WTC11 (cell line): ENCODE results near the gene CBY2.

Experiments used
- MAX ChIP-seq: sonication (generic); formaldehyde crosslinking; IDR thresholded peaks from 2 replicates; pipeline ENCODE4 v1.8.0; 2022; ENCODE audit warnings: mild to moderate bottlenecking, missing genetic modification reagents
- NR2C2 ChIP-seq: sonication (generic); formaldehyde crosslinking; IDR thresholded peaks from 2 replicates; pipeline ENCODE4 v1.8.0; 2022; ENCODE audit warnings: mild to moderate bottlenecking, missing genetic modification reagents
- SMAD3 ChIP-seq: sonication (generic); formaldehyde crosslinking; IDR thresholded peaks from 2 replicates; pipeline ENCODE4 v1.8.0; 2022; ENCODE audit warnings: missing genetic modification reagents, mild to moderate bottlenecking, borderline replicate concordance
- TF ChIP-seq, protein P1 (sequence below): sonication (generic); formaldehyde crosslinking; IDR thresholded peaks from 2 replicates; pipeline ENCODE4 v1.8.0; 2022; ENCODE audit warnings: mild to moderate bottlenecking, missing genetic modification reagents
- TF ChIP-seq, protein P2 (sequence below): fragments of 200-600 bp; IDR thresholded peaks from 2 replicates; pipeline ENCODE4 v1.8.0; 2022; ENCODE audit warnings: antibody characterized with exemption
- TF ChIP-seq, protein P3 (sequence below): sonication (generic); formaldehyde crosslinking; IDR thresholded peaks from 2 replicates; pipeline ENCODE4 v1.8.0; 2023; ENCODE audit warnings: mild to moderate bottlenecking, missing genetic modification reagents

DNA sequence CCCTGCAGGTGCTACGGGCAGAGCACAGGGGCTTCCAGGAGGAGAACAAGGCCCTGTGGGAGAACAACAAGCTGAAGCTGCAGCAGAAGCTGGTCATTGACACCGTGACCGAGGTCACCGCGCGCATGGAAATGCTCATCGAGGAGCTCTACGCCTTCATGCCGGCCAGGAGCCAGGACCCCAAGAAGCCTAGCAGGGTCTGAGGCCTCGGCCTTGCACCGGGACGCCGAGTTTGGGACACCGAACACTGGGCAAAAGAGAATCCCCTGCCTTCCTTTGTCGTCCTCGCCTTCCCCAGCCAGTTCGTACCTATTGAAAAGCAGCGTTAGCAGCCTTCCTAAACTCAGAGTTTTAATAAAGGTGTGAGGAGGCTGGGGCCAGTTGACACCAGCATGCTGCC lies 12.1 kb downstream of the CBY2 start:
- TF ChIP-seq SMAD3 (CRISPR knock-in tag) (no peak), MAX (no peak), NR2C2 (CRISPR knock-in tag) (no peak)
- TF ChIP-seq, protein P1, sequence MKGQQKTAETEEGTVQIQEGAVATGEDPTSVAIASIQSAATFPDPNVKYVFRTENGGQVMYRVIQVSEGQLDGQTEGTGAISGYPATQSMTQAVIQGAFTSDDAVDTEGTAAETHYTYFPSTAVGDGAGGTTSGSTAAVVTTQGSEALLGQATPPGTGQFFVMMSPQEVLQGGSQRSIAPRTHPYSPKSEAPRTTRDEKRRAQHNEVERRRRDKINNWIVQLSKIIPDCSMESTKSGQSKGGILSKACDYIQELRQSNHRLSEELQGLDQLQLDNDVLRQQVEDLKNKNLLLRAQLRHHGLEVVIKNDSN (CRISPR knock-in tag) = no peak
- TF ChIP-seq, protein P2, sequence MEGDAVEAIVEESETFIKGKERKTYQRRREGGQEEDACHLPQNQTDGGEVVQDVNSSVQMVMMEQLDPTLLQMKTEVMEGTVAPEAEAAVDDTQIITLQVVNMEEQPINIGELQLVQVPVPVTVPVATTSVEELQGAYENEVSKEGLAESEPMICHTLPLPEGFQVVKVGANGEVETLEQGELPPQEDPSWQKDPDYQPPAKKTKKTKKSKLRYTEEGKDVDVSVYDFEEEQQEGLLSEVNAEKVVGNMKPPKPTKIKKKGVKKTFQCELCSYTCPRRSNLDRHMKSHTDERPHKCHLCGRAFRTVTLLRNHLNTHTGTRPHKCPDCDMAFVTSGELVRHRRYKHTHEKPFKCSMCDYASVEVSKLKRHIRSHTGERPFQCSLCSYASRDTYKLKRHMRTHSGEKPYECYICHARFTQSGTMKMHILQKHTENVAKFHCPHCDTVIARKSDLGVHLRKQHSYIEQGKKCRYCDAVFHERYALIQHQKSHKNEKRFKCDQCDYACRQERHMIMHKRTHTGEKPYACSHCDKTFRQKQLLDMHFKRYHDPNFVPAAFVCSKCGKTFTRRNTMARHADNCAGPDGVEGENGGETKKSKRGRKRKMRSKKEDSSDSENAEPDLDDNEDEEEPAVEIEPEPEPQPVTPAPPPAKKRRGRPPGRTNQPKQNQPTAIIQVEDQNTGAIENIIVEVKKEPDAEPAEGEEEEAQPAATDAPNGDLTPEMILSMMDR = no peak
- TF ChIP-seq, protein P3, sequence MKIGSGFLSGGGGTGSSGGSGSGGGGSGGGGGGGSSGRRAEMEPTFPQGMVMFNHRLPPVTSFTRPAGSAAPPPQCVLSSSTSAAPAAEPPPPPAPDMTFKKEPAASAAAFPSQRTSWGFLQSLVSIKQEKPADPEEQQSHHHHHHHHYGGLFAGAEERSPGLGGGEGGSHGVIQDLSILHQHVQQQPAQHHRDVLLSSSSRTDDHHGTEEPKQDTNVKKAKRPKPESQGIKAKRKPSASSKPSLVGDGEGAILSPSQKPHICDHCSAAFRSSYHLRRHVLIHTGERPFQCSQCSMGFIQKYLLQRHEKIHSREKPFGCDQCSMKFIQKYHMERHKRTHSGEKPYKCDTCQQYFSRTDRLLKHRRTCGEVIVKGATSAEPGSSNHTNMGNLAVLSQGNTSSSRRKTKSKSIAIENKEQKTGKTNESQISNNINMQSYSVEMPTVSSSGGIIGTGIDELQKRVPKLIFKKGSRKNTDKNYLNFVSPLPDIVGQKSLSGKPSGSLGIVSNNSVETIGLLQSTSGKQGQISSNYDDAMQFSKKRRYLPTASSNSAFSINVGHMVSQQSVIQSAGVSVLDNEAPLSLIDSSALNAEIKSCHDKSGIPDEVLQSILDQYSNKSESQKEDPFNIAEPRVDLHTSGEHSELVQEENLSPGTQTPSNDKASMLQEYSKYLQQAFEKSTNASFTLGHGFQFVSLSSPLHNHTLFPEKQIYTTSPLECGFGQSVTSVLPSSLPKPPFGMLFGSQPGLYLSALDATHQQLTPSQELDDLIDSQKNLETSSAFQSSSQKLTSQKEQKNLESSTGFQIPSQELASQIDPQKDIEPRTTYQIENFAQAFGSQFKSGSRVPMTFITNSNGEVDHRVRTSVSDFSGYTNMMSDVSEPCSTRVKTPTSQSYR (CRISPR knock-in tag) = no peak
